ENCODE results near the gene SLC25A22. TPM values are rescaled to one million over a fixed set of nuclear protein-coding genes. Genes with fewer than 3 reads are reported as not detected.

Gene SLC25A22
- polyA plus RNA-seq, 1 donor (not counting 4 experiments of a cell fraction or from before 2014, with no cell fraction given): 13.5 TPM

DNA sequence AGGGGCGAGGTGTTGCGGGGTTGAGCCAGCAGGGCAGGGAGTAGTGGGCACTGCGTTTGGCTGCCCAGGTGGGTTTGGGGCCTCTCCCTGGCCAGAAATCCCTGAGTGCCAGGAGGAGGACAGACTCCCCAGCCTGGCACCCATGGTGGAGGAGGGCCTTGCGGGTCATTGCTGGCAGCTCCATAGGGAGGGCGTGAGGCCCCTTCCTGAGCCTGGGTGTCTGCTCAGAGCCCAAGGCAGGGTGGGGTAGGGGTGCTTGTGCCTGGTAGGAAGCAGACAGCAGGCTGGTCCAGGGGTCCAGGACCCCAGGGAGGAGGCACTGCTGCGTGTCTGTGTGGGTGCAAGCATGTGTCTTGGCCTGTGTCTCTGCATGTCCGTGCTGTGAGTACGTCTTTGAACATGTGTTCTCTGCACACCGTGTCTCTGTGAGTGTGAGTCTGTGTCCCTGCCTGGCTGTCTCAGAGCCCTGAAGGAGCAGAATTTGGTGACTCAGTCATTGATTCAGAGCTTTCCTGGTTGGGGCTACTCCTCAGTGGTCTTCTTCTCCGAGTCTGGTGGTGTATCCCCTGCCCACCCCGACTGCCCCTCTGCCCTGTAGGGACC lies 48.5 kb upstream of the SLC25A22 start:
- H3K27me3 ChIP-seq (ENCODE audit: control insufficient read depth, extremely low read depth, insufficient read depth, low read length): no peaks in the 10 kb centered on the region
- peaks cover 3 to 4% of the 10 kb centered on the region in 2 experiments for H3K36me3 ChIP-seq (ENCODE audit: control insufficient read depth in 2 of 2, extremely low read depth in 1 of 2, insufficient read depth in 2 of 2, low read length in 2 of 2)
- peak overlapping the region; percentile 90 for H3K4me2 ChIP-seq (ENCODE audit: control insufficient read depth, extremely low read depth, insufficient read depth, low read depth, low read length)
- DNase-seq (ENCODE audit: low read depth, low spot score) (no peak), FAIRE-seq (peak; percentile 100)
- H3K79me2 ChIP-seq (ENCODE audit: control insufficient read depth, insufficient read depth, low read length): peaks cover 30% of the 10 kb centered on the region
- peak overlapping the region; percentile 77 for H3K9ac ChIP-seq (ENCODE audit: control insufficient read depth, extremely low read depth, insufficient read depth, low read length)
- H3K9me3 ChIP-seq (ENCODE audit: control insufficient read depth, low read depth, low read length): no peaks in the 10 kb centered on the region
- H3K9me1 ChIP-seq (ENCODE audit: control insufficient read depth, extremely low read depth, insufficient read depth, low read length): peaks cover 5% of the 10 kb centered on the region
- H3K4me1 ChIP-seq (ENCODE audit: control insufficient read depth, extremely low read depth, insufficient read depth, low read length): peaks cover 48% of the 10 kb centered on the region
- peak overlapping the region in 1 of 3 experiments; percentile 19 for H3K4me3 ChIP-seq (ENCODE audit: control insufficient read depth in 2 of 3, extremely low read depth in 1 of 3, insufficient read depth in 2 of 3, low read depth in 1 of 3, low read length in 3 of 3)
- peak overlapping the region; percentile 88 for H3K27ac ChIP-seq (ENCODE audit: control insufficient read depth, insufficient read depth, low read length)
- no peak for TF ChIP-seq EZH2 (IDR thresholded peaks at IDR 0.05; ENCODE audit: low read length)
- TF ChIP-seq, protein P1, sequence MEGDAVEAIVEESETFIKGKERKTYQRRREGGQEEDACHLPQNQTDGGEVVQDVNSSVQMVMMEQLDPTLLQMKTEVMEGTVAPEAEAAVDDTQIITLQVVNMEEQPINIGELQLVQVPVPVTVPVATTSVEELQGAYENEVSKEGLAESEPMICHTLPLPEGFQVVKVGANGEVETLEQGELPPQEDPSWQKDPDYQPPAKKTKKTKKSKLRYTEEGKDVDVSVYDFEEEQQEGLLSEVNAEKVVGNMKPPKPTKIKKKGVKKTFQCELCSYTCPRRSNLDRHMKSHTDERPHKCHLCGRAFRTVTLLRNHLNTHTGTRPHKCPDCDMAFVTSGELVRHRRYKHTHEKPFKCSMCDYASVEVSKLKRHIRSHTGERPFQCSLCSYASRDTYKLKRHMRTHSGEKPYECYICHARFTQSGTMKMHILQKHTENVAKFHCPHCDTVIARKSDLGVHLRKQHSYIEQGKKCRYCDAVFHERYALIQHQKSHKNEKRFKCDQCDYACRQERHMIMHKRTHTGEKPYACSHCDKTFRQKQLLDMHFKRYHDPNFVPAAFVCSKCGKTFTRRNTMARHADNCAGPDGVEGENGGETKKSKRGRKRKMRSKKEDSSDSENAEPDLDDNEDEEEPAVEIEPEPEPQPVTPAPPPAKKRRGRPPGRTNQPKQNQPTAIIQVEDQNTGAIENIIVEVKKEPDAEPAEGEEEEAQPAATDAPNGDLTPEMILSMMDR (optimal IDR thresholded peaks at IDR 0.05 in 1 of 3, IDR thresholded peaks at IDR 0.05 in 1 of 3, conservative IDR thresholded peaks at IDR 0.05 in 1 of 3; ENCODE audit: extremely low read depth in 1 of 3, insufficient read depth in 2 of 3, low read length in 3 of 3): no peak
- dilution Hi-C loops (cut with MboI; ENCODE audit: extremely low pct_ligation_motif_present, low sequenced_read_pairs): no loop called here
- no peak overlapping the region for H2AFZ ChIP-seq (ENCODE audit: control insufficient read depth, low read length)
- H4K20me1 ChIP-seq (ENCODE audit: control insufficient read depth, extremely low read depth, insufficient read depth, low read length): peaks cover 12% of the 10 kb centered on the region

DNA sequence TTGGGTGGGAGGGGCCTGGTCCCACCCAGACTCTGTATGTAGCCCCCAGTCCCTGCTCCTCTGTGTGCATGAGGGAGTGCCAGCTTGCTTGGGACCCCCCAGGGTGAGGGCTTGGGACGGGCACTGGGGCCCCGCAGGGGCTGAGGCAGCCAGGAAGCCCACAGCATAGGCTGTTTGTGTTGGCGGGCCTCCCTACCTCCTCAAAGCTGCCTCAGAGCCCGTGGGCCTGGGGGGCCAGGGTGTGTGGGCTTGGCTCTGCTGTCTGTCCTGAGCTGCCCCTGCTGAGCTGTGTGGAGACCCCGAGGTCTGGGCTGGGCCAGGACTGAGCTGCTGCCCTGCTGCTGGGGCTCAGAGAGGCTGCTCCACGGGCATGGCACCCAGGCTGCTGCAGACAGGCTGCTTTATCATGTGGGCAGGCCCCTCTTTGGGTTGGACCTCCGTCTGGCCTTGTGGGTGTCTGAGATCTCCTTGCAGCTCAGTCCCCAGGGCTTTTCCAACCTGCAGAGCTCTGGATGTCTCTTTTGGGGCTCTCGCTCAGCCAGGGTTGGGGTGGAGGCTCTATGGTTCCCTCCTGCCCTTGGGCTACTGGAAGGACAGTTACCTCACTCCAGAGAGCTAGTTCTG lies 47.9 kb upstream of the SLC25A22 start:
- dilution Hi-C loops (cut with MboI; ENCODE audit: extremely low pct_ligation_motif_present, low sequenced_read_pairs): no loop called here
- peaks cover 36% of the 10 kb centered on the region for H3K79me2 ChIP-seq (ENCODE audit: control insufficient read depth, insufficient read depth, low read length)
- DNase-seq (ENCODE audit: low read depth, low spot score): no peak
- peak overlapping the region; percentile 88 for H3K27ac ChIP-seq (ENCODE audit: control insufficient read depth, insufficient read depth, low read length)
- H3K36me3 ChIP-seq (ENCODE audit: control insufficient read depth in 2 of 2, extremely low read depth in 1 of 2, insufficient read depth in 2 of 2, low read length in 2 of 2): peaks cover 0 to 7% of the 10 kb centered on the region in 2 experiments
- no peaks in the 10 kb centered on the region for H3K9me3 ChIP-seq (ENCODE audit: control insufficient read depth, low read depth, low read length)
- peaks cover 5% of the 10 kb centered on the region for H3K9me1 ChIP-seq (ENCODE audit: control insufficient read depth, extremely low read depth, insufficient read depth, low read length)
- TF ChIP-seq EZH2 (IDR thresholded peaks at IDR 0.05; ENCODE audit: low read length): no peak
- TF ChIP-seq, protein P1 (optimal IDR thresholded peaks at IDR 0.05 in 1 of 3, IDR thresholded peaks at IDR 0.05 in 1 of 3, conservative IDR thresholded peaks at IDR 0.05 in 1 of 3; ENCODE audit: extremely low read depth in 1 of 3, insufficient read depth in 2 of 3, low read length in 3 of 3): no peak
- H3K9ac ChIP-seq (ENCODE audit: control insufficient read depth, extremely low read depth, insufficient read depth, low read length): peak overlapping the region; percentile 77
- H2AFZ ChIP-seq (ENCODE audit: control insufficient read depth, low read length): no peak overlapping the region
- H3K4me1 ChIP-seq (ENCODE audit: control insufficient read depth, extremely low read depth, insufficient read depth, low read length): peaks cover 51% of the 10 kb centered on the region
- H3K4me2 ChIP-seq (ENCODE audit: control insufficient read depth, extremely low read depth, insufficient read depth, low read depth, low read length): peak overlapping the region; percentile 90
- H3K4me3 ChIP-seq (ENCODE audit: control insufficient read depth in 2 of 3, extremely low read depth in 1 of 3, insufficient read depth in 2 of 3, low read depth in 1 of 3, low read length in 3 of 3): peak overlapping the region in 1 of 3 experiments; percentile 19
- no peaks in the 10 kb centered on the region for H3K27me3 ChIP-seq (ENCODE audit: control insufficient read depth, extremely low read depth, insufficient read depth, low read length)
- peaks cover 14% of the 10 kb centered on the region for H4K20me1 ChIP-seq (ENCODE audit: control insufficient read depth, extremely low read depth, insufficient read depth, low read length)
- peak; percentile 49 for FAIRE-seq
